Stimulated activated CD4-positive, alpha-beta T cell treated with anti-CD3 and anti-CD28 coated beads, Interleukin-4, amount 100 ng/mL, for 1 hour (primary cell): ENCODE data around the gene AK1.
A peak's percentile ranks its signal among the peaks of the same experiment; 100 is the strongest.

Experiments used
- DNase-seq: peaks from one replicate; pipeline ENCODE4 v3.0.0-alpha.2; 2020

Gene AK1

DNA sequence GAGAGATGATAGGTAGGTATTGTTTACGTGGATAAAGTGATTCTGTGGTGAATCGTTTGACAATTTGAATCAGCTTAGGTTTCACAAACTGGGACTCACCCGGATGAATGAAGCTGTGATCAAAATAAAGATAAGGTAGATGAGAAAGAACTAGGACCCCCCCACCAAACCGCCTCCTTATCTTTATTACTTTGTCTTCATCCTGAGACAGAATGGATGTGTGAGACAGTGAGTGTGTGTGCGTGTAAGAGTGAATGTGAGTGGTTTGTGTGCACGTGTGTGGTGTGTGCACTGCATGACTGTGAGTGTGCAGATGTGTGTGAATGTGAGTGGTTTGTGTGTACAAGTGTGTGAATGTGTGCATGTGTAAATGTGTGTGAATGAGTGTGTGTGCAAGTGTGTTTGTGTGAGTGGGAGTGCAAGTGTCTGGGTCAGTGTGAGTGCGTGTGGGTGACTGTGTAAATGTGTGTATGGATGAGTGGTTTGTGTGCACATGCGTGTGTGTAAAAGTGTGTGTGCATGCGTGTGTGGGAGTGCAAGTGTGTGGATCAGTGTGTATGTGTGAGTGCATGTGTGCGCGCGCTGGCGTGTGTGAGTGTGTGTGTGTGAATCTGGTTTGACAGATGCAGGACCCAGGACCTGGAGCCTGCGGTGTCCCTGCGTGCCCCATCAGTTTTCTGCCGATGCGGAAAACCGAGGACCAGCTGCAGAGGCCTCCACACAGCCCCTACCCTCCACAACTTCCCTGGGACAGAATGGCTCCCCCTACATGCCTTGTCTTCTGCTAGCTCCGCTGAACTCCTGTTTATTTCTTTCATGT lies 11.6 kb downstream of the AK1 start:
- DNase-seq = no peak

DNA sequence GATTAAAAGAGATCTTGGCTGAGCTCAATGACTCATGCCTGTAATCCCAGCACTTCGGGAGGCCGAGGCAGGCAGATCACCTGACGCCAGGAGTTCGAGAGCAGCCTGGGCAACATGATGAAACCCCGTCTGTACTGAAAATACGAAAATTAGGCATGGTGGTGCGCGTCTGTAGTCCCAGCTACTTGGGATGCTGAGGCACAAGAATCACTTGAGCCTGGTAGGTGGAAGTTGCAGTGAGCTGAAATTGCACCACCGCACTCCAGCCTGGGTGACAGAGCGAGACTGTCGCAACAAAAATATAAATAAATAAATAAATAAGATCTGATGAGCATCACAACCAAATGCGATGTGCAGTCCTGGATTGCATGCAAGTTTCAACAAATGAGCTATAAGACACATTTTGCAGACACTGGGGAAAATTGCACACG lies 14.3 kb downstream of the AK1 start:
- DNase-seq = no peak

DNA sequence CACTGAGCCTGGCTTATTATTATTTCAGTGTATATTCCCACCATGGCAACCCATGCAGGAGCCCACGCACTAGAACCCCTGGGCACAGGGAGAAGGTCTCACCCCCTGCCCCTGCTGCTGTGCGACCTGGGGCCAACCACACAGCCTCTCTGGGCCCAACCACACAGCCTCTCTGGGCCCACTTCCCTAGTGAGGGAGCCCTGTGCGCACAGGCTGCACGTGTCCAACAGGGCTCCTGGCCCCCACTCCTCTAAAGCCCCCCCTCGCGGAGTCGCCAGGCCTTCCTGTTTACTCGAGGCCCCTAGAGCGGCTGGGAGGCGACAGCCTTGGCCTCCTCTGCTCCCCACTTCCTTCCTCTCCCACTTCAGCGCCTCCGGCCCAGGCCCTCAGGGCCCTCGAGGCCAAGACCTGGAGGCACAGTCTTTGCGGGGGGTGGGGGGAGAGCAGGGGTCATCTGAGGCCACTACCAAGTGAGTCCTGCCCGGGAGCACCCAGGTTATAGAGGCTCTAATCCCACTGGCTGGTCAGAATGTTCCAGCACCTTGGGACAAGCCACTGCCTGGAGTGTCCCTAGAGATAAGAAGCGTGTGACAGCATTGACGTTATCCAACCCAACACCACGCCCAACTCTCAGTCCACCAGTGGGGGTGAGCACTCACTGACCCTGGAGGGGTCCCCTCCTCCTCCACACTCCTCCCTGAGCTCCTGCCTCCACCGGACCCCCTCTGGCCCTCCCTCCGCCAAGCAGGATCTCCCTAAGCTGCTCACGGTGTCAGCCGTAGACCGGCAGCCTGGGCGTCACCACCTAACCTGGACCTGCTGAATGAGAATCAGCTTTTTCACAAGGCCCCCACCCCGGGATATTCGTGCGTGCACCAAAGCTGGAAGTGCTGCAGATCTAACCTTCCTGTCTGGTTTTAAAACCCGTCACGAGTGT lies 15.1 kb downstream of the AK1 start:
- peak; percentile 24 for DNase-seq

DNA sequence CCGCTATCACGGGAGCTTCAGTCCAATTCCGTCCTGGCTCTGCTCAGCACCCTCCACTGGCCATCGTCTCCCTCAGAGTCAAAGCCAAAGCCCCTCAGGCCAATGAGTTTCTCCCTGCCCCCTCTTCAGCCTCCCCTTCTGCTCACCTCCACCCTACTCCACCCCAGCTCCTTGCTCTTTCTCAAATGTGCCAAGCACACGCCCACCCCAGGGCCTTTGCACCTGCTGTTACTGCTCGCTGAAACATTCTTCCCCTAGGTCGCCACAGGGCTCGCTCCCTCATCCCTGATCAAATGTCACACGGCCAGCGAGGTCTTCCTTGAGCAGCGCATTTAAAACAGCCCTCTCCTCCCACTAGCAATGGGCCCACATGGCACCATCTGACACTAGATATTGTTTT lies 16.7 kb downstream of the AK1 start:
- no peak for DNase-seq

DNA sequence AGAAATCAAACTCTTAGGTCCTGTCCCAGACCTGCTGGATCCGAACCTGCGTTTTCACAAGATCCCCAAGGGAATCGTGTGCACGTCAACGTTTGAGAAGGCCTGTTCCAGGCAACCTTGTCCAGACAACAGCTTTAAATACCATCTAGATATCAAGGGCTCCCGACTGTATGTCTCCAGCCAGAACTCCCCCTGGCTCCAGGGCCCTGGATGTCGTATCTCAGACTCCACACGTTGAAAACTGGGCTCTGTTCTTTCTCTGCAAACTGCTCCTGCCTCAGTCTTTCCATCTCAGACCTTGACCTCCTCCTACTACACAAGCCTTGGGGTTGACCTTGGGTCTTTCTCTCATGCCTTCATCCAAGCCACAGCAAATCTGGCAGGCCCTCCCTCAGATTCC lies 17.2 kb downstream of the AK1 start:
- no peak for DNase-seq

DNA sequence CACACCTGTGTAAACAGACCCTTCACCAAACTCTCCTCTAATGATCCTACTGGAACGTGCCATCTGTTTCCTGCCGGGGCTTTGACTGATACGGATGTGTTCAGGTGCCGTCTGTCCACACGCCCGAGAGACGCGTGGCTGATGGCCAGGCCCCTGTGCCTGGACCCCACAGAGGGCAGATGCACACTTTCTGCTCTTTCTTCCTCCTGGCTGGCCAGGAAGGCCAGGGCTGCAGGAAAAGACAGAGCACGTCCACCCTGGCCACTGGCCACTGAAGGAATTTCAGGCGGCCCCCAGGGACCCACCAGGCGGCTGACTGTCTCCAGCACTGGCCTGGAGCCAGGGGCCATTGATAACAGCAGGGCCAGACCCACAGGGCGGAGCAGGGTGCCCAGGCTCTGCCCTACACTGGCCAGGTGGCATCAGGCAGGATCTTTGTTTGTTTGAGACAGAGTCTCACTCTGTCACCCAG lies 19.4 kb downstream of the AK1 start:
- no peak for DNase-seq

DNA sequence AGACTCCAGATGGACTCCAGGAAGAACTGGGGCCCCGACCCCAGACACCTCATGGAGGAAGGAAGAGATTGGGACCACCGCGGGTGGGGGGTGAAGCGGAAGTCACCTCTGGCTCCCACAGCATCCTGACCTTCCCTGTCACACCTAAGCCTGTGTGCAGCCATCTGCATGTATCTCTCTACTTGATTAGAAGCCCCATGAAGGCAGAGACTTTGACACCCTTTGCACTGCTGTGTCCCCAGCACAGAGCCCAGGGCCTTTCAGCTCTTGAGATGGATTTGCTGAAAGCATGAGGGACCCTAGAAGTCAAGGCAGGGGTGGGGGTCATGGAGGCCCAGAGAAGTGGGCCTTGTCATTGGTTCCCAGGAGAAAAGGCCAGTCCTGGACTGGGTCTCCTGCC lies 20.2 kb downstream of the AK1 start:
- no peak for DNase-seq

DNA sequence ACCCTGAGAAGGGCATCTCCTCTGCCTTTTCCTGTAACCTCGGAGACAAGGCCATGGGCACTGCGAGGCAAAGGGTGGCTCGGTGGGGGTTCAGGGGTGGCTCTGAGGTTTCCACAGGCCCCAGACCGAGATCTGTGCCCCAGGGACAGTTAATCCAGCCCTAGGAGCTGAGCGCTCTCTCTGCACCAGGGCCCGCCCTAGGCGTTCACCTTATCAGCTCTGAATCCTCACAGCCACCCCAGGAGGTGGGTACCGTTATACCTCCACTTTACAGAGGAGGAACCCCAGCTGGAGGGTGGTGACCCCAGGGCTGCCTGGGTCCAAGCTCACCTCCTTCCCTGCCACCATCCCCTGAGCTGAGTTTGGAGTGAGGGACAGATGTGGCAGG lies 20.8 kb downstream of the AK1 start:
- no peak for DNase-seq

DNA sequence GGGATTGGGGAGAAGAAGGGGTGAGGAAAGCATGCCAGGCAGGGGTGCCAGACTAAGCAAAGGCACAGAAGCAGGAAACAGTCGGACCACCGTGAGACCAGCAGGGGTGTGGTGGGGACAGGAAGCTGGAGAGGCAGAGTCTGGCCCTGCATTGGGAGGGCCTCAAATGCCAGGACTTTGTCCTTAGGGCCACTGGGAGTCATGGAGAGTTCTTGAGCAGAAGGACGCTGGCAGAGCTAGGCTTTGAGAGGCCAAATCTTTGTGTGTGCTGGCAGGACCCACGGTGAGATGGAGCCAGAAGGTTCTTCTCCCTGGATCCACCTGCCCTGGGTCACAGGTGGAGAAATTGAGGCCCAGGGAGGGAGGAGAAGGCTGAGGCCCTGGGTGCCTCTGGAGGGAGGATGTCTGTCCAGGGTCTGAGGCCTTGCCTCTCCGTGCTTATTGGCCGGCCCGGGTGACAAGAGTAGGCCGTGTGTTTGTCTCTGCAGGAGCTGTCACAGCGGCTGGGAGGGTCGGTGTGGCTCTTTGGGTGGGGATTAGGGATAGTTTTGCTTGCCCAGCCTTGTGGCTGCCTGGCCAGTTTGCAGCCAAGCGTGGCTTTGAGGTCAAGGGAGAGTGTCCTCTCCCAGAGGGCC lies 21.3 kb downstream of the AK1 start:
- DNase-seq = no peak

DNA sequence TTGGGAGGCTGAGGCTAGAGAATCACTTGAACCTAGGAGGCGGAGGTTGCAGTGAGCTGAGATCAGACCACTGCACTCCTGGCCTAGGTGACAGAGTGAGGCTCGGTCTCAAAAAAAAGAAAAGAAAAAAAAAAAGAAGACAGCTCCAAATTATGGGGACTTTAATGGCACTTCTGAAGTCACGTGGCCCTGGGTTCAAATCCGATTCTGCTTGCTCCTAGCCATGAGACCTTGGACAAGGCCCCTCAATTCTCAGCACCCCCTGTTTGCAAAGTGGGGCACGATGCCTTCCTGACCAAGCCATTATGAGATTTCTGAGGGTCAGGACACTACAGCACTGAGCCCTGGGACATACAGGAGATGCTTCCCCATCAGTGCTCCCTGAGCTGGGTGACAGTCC lies 22.0 kb downstream of the AK1 start:
- DNase-seq = no peak

DNA sequence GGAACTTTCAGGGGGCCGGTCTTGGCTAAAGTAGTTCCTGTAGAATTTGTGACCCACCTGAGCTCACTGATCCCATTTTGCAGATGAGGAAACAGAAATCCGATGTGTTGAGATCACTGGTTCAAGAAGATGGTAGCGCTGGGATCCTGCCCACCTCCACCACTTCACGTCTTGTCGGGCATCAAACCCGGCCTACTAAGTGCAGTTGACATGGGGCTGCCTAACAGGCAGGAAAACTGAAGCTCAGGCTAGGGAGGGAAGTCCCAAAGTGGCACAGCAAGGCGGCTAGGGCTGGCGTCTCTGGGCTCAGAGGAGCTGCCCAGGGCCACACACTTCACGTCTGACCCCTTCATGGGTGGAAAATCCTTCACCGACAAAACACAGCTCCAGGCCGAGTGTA lies 22.5 kb downstream of the AK1 start:
- no peak for DNase-seq

DNA sequence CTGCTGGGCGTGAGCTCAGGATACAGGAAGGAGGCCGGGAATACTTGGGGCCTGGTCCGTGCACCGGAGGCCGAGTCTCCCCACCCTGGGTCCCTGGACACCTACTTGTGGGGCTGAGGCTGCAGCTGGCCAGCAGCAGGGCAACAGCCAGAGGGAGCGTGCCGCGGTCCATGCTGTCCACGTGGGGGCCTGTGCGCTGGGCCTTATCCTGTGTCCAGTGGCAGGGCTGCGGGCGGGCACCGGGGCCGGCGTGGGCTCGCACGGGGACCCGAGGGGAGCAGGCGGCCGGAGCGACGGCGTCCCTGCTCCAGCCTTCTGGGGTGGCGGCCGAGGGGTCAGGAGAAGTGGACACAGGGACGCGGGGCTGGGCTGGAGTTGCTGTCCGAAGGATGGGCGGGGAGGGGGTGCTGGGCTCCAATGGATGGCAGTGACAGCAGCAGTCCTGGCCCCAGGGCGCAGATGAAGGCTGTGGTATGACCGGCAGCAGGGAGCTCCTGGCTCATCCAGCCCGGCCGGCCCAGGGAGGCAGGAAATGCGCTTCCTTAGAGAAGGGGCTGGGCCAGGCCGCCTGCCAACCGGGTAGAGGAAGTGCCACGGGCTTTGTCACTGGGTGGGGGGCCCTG lies 23.2 kb downstream of the AK1 start, which contains the start of gene ENG:
Gene ENG, minus strand, starts transcription at position 475 of the 623 bp plus-strand sequence. Its CDS starts 303 bp downstream, at position 172.
- no peak for DNase-seq

DNA sequence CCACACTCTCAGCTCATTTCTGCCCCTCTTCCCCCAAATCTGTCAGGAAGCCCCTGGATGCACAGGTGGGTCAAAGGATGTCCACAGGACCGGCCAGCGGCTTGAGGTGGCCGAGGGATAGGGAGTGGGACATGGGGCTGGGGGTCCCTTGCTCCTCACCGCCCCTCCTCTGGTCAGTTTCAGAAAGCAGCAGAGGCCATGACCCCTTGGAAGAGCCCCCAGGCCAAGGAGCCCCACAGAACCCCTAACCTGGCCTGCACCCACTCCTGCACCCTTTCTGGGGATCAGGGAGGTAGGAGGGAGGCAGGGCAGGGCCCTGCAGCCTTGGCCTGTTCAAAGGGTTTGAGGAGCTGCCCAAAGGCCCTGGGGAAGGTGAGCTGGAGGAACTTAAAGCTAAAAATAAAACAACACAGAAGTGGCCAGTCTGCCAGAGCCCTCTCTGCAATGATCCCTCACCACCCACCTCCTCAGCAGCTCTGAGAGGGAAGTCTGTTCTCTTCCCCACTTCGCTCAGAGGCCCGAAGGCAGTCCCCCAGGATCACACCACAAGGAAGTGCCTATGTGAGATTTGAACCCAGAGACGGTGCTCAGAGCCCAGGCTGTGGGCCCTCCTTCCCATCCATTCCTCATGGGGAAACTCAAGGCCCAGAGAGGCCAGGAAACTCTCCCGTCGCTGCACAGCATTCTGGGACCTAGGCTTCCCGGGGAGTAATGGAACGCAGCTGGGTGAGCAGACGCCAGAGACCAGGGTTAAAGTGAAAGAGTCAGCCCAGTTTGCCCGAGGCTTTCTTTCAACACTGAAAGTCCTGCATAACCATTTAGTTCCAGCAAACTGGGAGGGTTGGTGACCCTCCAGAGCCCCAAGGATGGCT lies 23.9 kb downstream of the AK1 start:
- DNase-seq = no peak

DNA sequence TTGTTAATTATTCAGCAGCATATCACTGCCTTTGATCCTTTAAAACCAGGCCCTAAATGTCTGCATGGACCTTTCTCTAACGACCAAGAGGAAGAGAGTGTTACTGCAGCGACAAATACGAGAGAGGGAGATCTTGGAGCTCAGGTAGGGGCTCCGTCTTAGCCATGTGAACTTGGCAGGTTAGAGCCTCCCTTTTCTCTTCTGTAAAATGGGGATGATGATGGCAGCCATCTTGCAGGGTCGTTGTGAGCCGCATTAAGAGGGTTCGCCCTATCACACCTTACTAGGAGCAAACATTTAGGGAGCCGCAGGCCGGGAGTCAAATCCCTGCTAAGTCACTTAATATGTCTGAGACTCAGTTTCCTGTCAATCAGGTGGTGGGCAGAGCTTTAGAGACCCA lies 24.6 kb downstream of the AK1 start:
- no peak for DNase-seq

DNA sequence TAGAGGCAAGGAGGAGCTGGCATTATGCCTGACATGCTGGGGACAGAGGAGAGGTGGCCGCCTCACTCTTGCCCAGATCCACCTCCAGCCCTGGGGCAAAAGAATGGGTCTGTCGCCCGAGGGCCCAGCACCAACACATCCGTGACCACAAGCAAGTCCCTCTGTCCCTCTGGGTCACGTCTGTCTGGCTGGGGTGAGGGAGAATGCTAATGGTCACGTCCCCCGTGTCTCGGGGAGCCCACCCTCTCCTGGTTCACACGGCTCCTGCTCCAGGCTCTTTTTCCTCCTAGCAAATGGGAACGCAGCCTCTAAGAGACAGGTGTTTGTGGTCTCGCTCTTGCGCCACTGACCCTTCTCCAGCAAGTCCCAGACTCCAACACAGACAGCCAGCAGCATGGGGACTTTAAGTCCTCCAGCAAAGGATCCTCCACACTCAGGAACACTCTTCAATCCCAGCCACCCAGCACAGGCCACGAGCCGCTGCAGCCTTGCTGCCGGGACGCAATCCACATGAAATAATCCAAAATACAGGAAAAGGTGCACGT lies 27.1 kb downstream of the AK1 start:
- DNase-seq = no peak

DNA sequence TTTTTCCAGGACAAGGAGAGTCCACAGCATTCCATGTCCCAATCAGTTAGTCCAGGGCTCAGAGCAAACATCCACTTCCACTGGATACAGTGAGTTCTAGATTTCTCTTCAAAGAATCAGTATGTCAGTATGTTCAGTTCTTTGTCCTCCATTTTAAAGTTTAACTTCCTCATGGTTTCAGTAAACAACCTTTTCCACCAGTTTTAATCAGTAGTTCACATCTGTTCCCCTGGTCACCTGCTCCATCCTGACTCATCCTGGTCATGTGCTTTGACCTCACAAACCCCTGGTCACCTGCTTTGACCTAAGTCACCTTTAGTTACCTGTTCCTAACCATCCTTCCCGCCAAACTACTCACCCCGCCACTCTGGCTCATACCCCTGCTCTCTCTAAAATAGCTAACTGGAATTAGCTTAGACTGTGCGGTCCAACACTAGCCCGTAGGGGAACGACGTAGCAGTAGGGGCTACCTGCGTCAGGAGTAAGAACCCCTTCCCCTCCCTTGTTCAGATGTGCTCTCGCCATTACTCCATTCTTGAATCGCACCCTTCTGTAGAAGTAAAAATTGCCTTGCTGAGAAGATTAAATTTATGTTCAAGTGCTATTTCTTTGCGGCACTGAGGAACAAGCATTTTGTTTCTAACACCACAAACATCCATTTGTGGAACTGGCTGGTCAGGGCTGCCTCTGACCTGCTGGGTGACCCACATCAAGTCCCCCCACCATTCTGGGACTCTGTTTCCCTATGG lies 28.5 kb downstream of the AK1 start:
- DNase-seq = no peak

DNA sequence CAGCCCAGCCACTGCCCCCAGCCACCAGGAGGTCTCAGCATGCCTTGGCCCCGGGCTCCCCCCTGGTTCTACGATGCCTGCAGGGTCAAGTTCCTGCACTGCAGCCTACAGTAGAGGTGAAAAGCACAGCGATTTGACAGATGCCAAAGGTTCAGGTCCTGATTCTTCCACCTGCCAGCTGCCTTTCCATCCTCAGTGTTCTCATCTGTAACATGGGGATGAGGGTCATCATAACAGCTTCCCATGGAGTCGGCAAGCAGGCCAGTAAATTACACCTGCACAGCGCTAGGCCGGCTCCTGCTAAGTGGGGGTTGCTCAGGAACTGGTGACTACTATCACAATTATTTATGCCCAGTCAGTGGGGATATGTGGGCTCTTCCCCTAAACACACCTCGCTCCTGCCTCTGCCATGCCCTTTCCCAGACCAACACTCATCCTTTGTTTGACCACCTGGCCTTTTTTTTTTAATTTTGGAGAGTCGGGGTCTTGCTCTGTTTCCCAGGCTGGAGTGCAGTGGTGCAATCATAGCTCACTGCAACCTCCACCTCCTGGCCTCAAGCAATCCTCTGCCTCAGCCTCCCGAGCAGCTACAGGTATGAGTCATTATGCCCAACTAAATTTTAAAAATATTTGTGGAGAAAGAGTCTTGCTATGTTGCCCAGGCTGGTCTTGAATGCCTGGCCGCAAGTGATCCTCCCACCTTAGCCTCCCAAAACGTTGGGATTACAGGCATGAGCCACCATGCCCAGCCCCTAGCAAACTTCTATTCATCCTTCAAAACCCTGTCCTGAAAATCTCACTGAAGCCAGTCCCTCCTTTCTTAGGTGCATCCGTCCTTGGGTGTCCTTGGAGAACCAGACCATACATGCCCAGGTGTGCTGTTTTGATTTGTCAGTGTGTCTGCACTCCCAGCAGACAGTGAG lies 29.4 kb downstream of the AK1 start:
- no peak for DNase-seq

DNA sequence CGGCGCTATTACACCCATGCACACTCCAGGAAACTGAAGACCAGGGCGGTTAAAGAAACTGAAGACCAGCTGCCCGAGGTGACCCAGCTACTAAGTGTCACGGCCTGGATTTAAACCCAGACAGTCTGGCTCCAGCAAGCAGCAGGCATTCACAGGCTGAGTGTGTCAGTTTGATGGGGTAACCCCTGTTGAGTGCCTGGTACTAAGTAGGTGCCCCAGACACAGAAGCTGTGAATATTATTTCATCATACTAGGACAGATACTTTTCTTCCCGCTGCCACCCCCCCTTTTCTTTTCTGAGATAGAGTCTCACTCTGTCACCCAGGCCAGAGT lies 30.3 kb downstream of the AK1 start:
- no peak for DNase-seq

DNA sequence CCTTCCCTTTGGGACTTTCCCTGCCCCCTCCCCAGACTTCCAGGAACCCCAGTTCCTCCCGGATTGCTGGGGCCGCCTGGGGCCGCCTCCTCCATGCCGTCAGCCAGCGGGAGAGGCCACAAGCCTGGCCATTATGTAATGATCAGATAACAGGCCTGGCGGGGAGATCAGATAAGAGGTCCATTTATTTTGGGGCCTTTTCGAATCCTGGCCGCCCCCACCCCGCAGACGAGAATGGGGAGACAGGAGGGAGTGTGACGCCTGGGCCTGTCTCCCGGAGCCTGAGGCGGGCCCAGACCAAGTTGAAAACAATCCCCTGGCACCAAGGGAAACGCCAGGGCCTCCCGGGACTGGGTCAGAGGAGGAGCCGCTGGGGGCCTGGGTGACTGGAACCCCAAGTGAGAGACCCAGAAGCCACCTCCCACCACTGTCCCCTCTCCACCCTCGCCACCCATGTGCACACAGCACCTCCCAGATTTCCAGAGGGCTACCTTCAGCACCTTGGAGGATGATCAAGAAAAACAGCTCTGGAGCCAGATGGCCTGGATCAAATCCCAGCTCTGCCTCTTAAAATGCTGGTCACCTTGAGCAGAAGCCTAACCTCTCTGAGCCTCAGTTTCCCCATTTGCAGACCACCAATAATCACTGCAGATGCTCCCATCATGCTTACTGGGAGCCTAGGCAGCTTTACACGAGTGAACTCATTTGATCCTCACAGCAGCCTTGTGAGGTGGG lies 30.9 kb downstream of the AK1 start:
- DNase-seq = no peak
